Suppressor macrophage treated with lipopolysaccharide for 1 hour (primary cell): ENCODE measurements around the gene MIA3.
"Not testable (repeated sequence)": the region's sequence is repeated elsewhere in the genome, so short reads cannot be mapped to it uniquely, and the experiment has no call there.

Experiments used
- DNase-seq, 3 donors: peaks; one replicate each; pipeline ENCODE4 v3.0.0-alpha.2; 2020 to 2022

MIA3 gene

GRCh38 chr1:222618001-222618879 is at the start of gene MIA3:
TSS of gene MIA3 (plus strand) at chr1:222618097. CDS start at chr1:222618111, 14 bp downstream.
- DNase-seq, result peak; percentile 75 to 89 (median 84)

GRCh38 chr1:222570837-222571236 is 47.1 kb upstream of the MIA3 start:
- no peak for DNase-seq

GRCh38 chr1:222579316-222579715 is 38.6 kb upstream of the MIA3 start:
- no peak for DNase-seq

GRCh38 chr1:222582099-222582774 is 35.7 kb upstream of the MIA3 start:
- peak; percentile 11 to 70 (median 49) for DNase-seq

- DNase-seq, result peak; percentile 76 to 91 (median 86)
Measured at GRCh38 chr1:222583079-222583478, 34.8 kb upstream of the MIA3 start.

GRCh38 chr1:222586842-222587241 is 31.1 kb upstream of the MIA3 start:
- no peak for DNase-seq

- no peak for DNase-seq
Measured at GRCh38 chr1:222588135-222588534, 29.8 kb upstream of the MIA3 start.

- peak; percentile 84 to 87 (median 86) for DNase-seq
Measured at GRCh38 chr1:222589462-222590302, 28.2 kb upstream of the MIA3 start, which contains the start of gene TAF1A. TSS of gene TAF1A (minus strand) at chr1:222589933.

GRCh38 chr1:222592171-222592570 is 25.7 kb upstream of the MIA3 start:
- no peak for DNase-seq

- no peak for DNase-seq
Measured at GRCh38 chr1:222594789-222595188, 23.1 kb upstream of the MIA3 start.

- DNase-seq, result no peak
Measured at GRCh38 chr1:222596696-222597095, 21.2 kb upstream of the MIA3 start.

- DNase-seq, result no peak
Measured at GRCh38 chr1:222600281-222600680, 17.6 kb upstream of the MIA3 start.

GRCh38 chr1:222601257-222601656 is 16.6 kb upstream of the MIA3 start:
- no peak for DNase-seq

GRCh38 chr1:222606757-222607156 is 11.1 kb upstream of the MIA3 start:
- DNase-seq, result no peak

- not testable (repeated sequence) for DNase-seq
Measured at GRCh38 chr1:222609111-222609510, 8.8 kb upstream of the MIA3 start.

- no peak for DNase-seq
Measured at GRCh38 chr1:222610728-222611127, 7.2 kb upstream of the MIA3 start.

GRCh38 chr1:222613627-222614026 is 4.3 kb upstream of the MIA3 start:
- no peak for DNase-seq

GRCh38 chr1:222616525-222616924 is 1.4 kb upstream of the MIA3 start:
- DNase-seq, result no peak

- DNase-seq, result peak; percentile 84 to 90 (median 87)
Measured at GRCh38 chr1:222617367-222617951, 438 bp upstream of the MIA3 start.

GRCh38 chr1:222618880-222619596 is 1.1 kb downstream of the MIA3 start:
- DNase-seq, result peak in 2 of 3 donors; percentile 15 to 45

GRCh38 chr1:222620566-222620965 is 2.7 kb downstream of the MIA3 start:
- DNase-seq, result no peak

- DNase-seq, result no peak
Measured at GRCh38 chr1:222622765-222623164, 4.9 kb downstream of the MIA3 start.
